Glomerular visceral epithelial cell (primary cell): ENCODE data around the gene CAPN1.
"Not testable (repeated sequence)": the region's sequence is repeated elsewhere in the genome, so short reads cannot be mapped to it uniquely, and the experiment has no call there.

Experiments used
- DNase-seq: peaks from one replicate; pipeline ENCODE4 v3.0.0-alpha.2; 2016; ENCODE audit errors: extremely low spot score

CAPN1 gene

DNA sequence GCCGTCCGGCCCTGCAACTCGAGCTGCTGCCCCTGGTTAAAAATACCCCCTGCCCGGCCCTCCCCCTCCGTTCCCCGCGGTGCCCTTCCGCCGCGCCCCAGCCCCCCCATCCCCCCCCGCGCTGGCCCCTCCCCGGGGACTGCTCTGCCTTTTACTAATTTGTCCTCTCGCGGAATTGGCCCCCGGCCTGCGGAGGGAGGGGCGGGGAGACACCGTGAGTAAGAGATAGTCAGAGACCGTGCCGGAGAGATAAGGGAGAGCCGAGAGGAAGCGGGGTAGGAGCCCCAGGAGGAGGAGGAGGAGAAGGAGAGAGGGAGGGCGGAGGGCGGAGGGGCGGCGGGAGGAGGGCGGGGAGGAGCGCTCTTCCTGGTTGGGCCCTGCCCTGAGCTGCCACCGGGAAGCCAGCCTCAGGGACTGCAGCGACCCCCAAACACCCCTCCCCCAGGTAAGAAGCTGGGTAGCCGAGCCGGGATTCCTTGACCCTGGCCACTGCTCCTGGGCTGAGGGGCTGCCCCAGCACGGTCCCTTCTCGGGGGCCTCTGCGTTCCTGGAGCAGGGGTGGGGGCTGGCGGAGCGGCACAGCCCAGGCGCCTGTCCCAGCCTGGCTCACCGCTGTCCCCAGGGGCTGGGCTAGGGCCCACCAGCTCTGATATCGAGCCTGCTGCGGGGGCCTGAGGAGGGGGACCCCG, at the start of gene CAPN1:
TSS of gene CAPN1 (plus strand) at position 360 of the 689 bp plus-strand sequence. CDS start 774 bp downstream, outside the sequence.
- peak; percentile 89 for DNase-seq

- no peak for DNase-seq
Measured at GRCh38 chr11:65132238-65132987, 49.3 kb upstream of the CAPN1 start.

DNA sequence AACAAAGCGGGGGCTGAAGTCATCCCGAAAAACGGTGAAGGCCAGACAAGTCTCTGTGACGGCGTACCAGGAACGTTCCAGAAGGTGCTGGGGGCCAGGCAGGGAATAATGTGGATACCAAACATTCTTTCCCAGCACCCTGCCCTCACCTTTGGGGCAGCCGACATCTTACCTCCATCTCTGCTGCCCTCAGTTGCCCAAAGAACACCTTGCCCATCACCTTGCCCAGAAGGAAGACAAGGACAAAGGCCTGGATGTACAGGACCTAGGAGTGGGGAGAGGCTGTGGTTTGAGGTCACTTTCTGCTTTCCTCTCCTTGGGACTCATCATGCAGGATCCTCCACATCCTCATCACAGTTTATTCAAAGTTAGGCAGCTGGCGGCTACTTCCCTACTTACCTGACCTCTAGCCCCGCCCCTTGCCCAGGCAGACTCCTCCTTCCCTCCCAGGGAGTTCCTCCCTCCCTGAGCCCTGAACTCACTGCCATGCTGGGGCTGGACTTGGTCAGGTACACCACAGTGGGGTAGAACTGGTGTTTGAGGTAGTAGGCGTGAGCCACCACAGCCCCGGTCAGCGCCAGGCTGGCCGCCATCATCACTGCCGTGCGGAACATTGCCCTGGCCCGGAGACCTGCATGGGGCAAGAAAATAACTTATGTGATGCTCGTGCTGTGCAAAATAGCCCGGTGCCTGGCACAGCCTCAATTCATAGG, 48.6 kb upstream of the CAPN1 start:
- DNase-seq, result peak; percentile 48

DNA sequence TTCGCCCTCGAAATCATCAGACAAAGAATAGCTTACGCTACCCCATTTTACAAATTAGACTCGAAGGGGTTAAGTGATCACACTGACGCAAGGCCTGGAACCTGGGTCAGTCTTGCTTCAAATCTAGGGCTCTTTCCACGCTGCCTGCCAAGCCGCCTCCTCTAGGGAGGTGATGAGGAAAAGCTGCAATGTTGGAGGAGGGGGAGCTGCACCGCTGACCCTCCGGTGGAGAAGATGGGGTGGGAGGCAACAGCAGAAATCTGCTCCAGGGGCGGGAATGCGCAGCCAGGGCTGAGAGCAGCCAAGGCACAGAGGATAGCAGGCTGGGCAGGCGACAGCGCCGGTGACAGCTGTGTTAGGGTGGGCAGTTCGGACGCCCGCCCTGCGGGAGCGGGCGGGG, 48.0 kb upstream of the CAPN1 start:
- no peak for DNase-seq

GRCh38 chr11:65134240-65134951, 47.3 kb upstream of the CAPN1 start, which contains the start of gene SYVN1:
Gene SYVN1 (minus strand): TSS chr11:65134519. CDS start chr11:65133601, 918 bp downstream.
- DNase-seq, result peak; percentile 80

DNA sequence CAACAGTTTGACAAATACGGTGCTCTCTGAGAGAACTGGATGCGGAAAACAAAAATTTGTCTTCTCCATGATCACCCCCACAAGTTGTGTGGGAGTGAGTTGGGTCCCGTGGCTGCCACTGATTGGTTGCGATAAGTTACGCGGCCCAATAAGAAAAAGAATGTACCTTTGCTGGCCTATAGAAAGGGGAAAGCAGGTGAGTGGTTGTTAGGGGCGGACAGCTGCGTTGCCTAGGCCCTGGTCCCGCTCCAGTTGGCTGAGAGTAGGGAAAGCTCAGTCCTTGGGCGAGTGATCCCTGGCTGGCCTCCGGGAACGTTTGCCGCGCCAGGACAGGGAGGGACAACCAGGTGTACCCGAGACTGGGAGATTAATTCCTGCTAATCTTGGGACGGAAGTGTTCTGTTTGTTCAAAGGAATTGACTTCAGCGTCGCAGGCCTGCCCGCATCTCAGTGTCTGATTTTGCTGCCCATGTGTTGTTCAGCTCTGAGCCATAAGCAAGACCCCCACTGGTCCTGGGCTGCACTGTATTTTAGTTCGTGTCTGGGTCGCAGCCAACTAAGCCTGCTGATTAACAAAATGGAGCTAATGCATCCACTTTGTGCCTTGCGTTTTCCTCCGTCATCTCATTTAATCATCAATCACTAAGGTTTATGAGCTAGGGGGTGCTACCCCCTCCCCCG, 46.6 kb upstream of the CAPN1 start:
- DNase-seq, result peak; percentile 95

DNA sequence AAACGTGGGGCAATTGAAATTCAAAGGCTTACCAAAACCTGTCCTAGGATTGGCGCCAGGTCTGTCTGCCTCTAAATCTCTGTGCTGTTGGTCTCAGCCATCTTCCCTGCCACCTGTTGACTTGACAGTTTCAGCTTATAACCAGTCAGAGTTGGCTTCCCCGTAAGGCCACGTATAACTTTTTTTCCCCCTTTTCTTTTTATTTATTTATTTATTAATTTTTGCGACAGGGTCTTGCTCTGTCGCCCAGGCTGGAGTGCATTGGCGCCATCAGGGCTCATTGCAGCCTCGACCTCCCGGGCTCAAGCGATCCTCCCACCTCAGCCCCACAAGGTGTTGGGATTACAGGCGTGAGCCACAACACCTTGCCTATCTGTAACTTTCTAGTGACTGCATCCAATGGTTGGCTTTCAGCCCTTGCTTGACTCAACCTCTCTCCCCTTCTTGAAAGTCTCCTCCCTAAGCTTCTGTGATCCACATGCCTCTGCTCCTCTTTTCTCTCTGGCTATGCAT, 46.0 kb upstream of the CAPN1 start:
- no peak for DNase-seq

DNA sequence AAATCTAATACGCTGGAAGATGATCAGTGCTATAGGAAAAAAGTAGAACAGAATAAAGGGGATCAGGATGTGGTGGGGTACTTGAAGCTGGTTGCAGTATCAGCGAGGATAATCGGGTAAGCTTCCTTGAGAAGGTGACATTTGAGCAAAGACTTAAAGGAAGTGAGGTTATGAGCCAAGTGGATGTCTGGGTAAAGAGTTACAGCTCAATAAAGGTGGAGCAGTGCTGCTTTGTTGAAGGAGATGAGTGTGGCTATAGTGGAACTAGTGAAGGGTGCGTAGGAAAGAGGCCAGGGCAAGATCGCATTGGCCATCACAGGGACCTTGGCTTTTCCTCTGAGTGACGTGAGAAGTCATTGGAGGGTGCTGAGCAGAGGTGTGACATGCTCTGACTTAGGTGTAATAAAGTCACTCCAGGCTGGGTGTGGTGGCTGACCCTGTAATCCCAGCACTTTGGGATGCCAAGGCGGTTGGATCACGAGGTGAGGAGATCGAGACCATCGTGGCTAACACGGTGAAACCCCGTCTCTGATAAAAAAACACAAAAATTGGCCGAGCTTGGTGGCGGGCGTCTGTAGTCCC, 45.1 kb upstream of the CAPN1 start:
- DNase-seq, result no peak

- DNase-seq, result no peak
Measured at GRCh38 chr11:65141896-65142494, 39.7 kb upstream of the CAPN1 start.

DNA sequence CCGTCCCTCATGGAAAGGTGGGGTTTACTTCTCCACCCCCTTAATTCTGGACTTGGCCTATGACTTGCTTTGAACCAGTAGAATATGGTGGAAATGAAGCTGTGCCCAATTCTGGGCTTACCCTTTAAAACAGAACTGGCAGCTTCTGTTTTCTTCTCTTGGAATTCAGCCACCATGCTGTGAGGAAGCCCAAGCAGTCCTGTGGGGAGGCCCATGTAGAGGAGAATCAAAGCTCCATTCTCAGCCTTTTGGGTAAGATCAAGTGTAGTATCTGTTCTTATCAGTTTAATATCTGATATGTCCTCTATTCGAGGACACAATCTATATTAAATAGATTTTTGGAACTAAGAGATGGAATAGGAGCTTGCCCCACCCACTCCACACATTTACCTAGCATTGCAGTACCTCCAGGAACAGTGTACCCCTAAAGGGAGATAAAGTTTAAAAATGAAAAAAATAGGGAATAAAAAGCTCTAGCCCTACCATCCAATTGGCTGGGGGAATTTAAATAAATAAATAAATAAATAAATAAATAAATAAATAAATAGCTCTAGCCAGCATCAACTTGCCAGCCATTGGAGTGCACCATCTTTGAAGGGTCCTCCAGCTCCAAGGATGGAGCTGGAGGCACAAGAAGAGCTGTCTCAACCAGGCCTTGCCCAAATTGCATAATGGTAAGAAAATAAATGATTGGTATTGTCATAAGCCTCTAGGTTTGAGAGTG, 34.2 kb upstream of the CAPN1 start:
- DNase-seq, result no peak

DNA sequence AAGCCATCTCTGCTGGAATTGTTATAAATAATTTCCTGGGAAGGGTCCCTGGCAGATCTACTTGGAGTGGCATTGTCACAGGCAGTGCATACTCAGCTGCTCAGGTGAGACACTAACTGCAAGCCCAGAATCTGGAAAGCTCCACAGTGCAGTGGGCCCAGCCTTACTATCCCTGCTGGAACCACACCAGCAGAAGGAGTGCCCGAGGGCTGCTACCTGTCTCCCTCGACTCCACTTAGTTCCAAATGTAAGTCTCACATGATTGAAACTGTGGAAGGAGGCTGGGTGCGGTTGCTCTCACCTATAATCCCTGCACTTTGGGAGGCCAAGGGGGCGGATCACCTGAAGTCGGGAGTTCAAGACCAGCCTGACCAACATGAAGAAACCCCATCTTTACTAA, 33.1 kb upstream of the CAPN1 start:
- DNase-seq, result no peak

DNA sequence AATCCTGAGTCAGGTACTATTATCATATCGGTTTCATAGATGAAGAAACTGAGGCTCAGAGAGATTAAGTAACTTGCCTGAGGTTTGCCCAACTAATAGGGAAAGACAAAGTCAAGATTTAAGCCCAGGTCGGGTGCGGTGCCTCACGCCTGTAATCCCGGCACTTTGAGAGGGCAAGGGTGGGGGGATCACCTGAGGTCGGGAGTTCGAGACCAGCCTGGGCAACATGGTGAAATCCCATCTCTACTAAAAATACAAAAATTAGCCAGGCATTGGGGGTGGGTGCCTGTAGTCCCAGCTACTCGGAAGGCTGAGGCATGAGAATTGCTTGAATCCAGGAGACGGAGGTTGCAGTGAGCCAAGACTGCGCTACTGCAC, 31.6 kb upstream of the CAPN1 start:
- DNase-seq, result not testable (repeated sequence)

- DNase-seq, result peak; percentile 89
Measured at GRCh38 chr11:65150509-65151299, 31.0 kb upstream of the CAPN1 start.

GRCh38 chr11:65151331-65151899, 30.3 kb upstream of the CAPN1 start:
- DNase-seq, result no peak

GRCh38 chr11:65152122-65152521, 29.6 kb upstream of the CAPN1 start:
- DNase-seq, result no peak

- DNase-seq, result no peak
Measured at GRCh38 chr11:65156256-65156655, 25.5 kb upstream of the CAPN1 start.

GRCh38 chr11:65156926-65157325, 24.8 kb upstream of the CAPN1 start:
- DNase-seq, result no peak

DNA sequence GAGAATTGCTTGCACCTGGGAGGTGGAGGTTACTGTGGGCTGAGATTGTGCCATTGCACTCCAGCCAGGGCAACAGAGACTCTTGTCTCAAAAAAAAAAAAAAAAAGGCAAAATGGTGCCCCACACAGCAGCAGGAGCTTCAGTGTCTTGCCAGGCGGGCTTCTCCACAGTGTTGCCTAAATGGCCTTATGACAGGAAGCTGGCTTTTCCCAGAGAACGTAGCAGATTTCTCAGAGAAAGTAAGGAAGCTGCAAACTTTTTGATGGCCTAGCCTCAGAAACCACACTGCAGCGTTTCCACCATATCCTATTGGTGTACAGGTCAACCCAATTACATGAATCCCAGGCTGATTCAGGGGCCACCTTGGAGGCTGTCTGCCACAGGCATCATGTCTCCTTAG, 24.4 kb upstream of the CAPN1 start:
- DNase-seq, result no peak

- no peak for DNase-seq
Measured at GRCh38 chr11:65159012-65159411, 22.7 kb upstream of the CAPN1 start.
